HepG2 (cell line): ENCODE results near the gene GRM5. TPM values are rescaled to one million over a fixed set of nuclear protein-coding genes. Genes with fewer than 3 reads are reported as not detected.

Experiments
- ATAC-seq: fragments of 200-7000 bp; cut with Tn5 transposase; 3 replicates; pipeline ENCODE4 v1.9.1; 2020; ENCODE audit warnings: mild to moderate bottlenecking, moderate library complexity
- BruUV-seq: library from RNA; stranded (reverse); fragments of 400-500 nt; replicated peaks from 2 replicates; lab custom pipeline; 2021; lab: Mats Ljungman, UMichigan
- CTCF ChIA-PET: fragments of 300-600 bp; formaldehyde crosslinking; extraction: SDS; loops from one replicate; lab custom pipeline; 2021; ENCODE audit warnings: low total read pairs, inconsistent platforms, low intra/inter-chr PET ratio; lab: Yijun Ruan, JAX
- POLR2A ChIA-PET: fragments of 350-600 bp; sonication (Branson Sonifier 250); formaldehyde crosslinking; loops from one replicate; lab custom pipeline; 2020; ENCODE audit warnings: antibody characterized with exemption, inconsistent platforms; lab: Yijun Ruan, JAX
- DNase-seq: peaks from one replicate; pipeline ENCODE4 v3.0.0-alpha.2; 2015; ENCODE audit warnings: low spot score
- FAIRE-seq: peaks from 3 replicates; lab custom pipeline; 2011; peaks lifted over from hg19 to GRCh38; lab: Jason Lieb, UNC
- H2AFZ ChIP-seq: one replicate; pipeline ENCODE4 v1.6.1; 2011; ENCODE audit warnings: low read length, inconsistent platforms
- H3K27ac ChIP-seq: fragments of 300-600 bp; 3 replicates; pipeline ENCODE4 v1.8.0; 2011; ENCODE audit warnings: mixed run types, mild to moderate bottlenecking, mixed read lengths, low read length, inconsistent platforms; ENCODE audit not compliant: insufficient read depth; ENCODE audit errors: extremely low read length
- H3K27me3 ChIP-seq, 2 experiments: fragments of 200-600 bp in 1 of 2; 2 replicates in 1 of 2; 3 replicates in 1 of 2; pipeline versions ENCODE4 v1.6.0 to v1.8.0; 2011; ENCODE audit warnings: low read length in 2 of 2, mild to moderate bottlenecking in 2 of 2, moderate library complexity in 2 of 2, inconsistent platforms in 1 of 2; ENCODE audit not compliant: insufficient read depth in 2 of 2, control insufficient read depth in 1 of 2
- H3K36me3 ChIP-seq, 2 experiments: fragments of 200-600 bp in 1 of 2; replicated peaks in 1 of 2; 2 replicates in 1 of 2; 3 replicates in 1 of 2; pipeline versions ENCODE4 v1.5.1 to v1.8.0; 2011; ENCODE audit warnings: low read length in 2 of 2, inconsistent platforms in 1 of 2; ENCODE audit not compliant: insufficient read depth in 2 of 2, control insufficient read depth in 1 of 2
- H3K4me1 ChIP-seq: 2 replicates; pipeline ENCODE4 v1.5.1; 2012; ENCODE audit warnings: low read length, inconsistent platforms; ENCODE audit not compliant: insufficient read depth
- H3K4me2 ChIP-seq: 2 replicates; pipeline ENCODE4 v1.6.0; 2011; ENCODE audit warnings: low read depth, low read length, inconsistent platforms
- H3K4me3 ChIP-seq, 3 experiments: fragments of 200-600 bp in 1 of 3; sonication (generic), shearing (Covaris generic) in 1 of 3; replicated peaks in 1 of 3; 2 replicates each; pipeline ENCODE4 v1.5.1; 2011 to 2016; ENCODE audit warnings: low read length in 3 of 3, inconsistent platforms in 2 of 3, low read depth in 2 of 3, mild to moderate bottlenecking in 2 of 3, control low read depth in 1 of 3, mixed read lengths in 1 of 3; ENCODE audit not compliant: insufficient read depth in 1 of 3
- H3K79me2 ChIP-seq: one replicate; pipeline ENCODE4 v1.6.1; 2011; ENCODE audit warnings: low read length, inconsistent platforms; ENCODE audit not compliant: insufficient read depth
- H3K9ac ChIP-seq: 2 replicates; pipeline ENCODE4 v1.6.0; 2011; ENCODE audit warnings: mild to moderate bottlenecking, low read depth, low read length, inconsistent platforms; ENCODE audit not compliant: insufficient read depth
- H3K9me3 ChIP-seq: 2 replicates; pipeline ENCODE4 v1.5.1; 2012; ENCODE audit warnings: mild to moderate bottlenecking, low read length
- H4K20me1 ChIP-seq: 2 replicates; pipeline ENCODE4 v1.6.0; 2011; ENCODE audit warnings: inconsistent platforms, mild to moderate bottlenecking, low read length, moderate library complexity; ENCODE audit not compliant: insufficient read depth
- EEA1 ChIP-seq: sonication (generic); formaldehyde crosslinking; IDR thresholded peaks from 2 replicates; pipeline ENCODE4 v1.5.1; 2020; ENCODE audit warnings: mild to moderate bottlenecking, missing genetic modification reagents, borderline replicate concordance
- GPN1 ChIP-seq: sonication (generic); formaldehyde crosslinking; IDR thresholded peaks from 2 replicates; pipeline ENCODE4 v1.5.1; 2020; ENCODE audit warnings: missing genetic modification reagents, borderline replicate concordance
- IRF2 ChIP-seq: IDR thresholded peaks from 2 replicates; pipeline ENCODE4 v1.6.1; 2018; ENCODE audit warnings: missing genetic modification reagents, missing compliant biosample characterization
- MAF1 ChIP-seq: sonication (generic); formaldehyde crosslinking; IDR thresholded peaks from 2 replicates; pipeline ENCODE4 v1.5.0; 2020; ENCODE audit warnings: missing genetic modification reagents, borderline replicate concordance
- SMAD1 ChIP-seq: sonication (generic); formaldehyde crosslinking; IDR thresholded peaks from 2 replicates; pipeline ENCODE4 v1.4.0; 2020; ENCODE audit warnings: missing genetic modification reagents, low read depth, mild to moderate bottlenecking, borderline replicate concordance
- SP4 ChIP-seq: sonication (generic); formaldehyde crosslinking; IDR thresholded peaks from 2 replicates; pipeline ENCODE4 v1.8.1; 2023; ENCODE audit warnings: mild to moderate bottlenecking, missing genetic modification reagents
- ZIK1 ChIP-seq: sonication (generic); formaldehyde crosslinking; IDR thresholded peaks from 2 replicates; pipeline ENCODE4 v1.5.0; 2020; ENCODE audit warnings: mild to moderate bottlenecking, low read depth, missing genetic modification reagents, borderline replicate concordance
- ZNF460 ChIP-seq: sonication (generic); formaldehyde crosslinking; IDR thresholded peaks from 2 replicates; pipeline ENCODE4 v1.5.1; 2020; ENCODE audit warnings: missing genetic modification reagents, mild to moderate bottlenecking, borderline replicate concordance
- WGBS: methylation state at CpG from one replicate; pipeline ENCODE4 v1.1.6; 2017; ENCODE audit warnings: low lambda C conversion rate; 5-methylcytosine and 5-hydroxymethylcytosine counted together
- in situ Hi-C: cut with HindIII; loops from 2 replicates; pipeline ENCODE4 v1.10.0; 2017; ENCODE audit warnings: low pct_unique_long_range_greater_than_20kb; ENCODE audit not compliant: extremely low pct_ligation_motif_present
- intact Hi-C: fragments of 100-400 bp; cut with micrococcal nuclease; formaldehyde crosslinking; loops from one replicate; pipeline ENCODE4 v1.10.0; 2022; ENCODE audit not compliant: unreplicated experiment
- polyA plus RNA-seq, 8 experiments: library from polyadenylated mRNA; depleted of rRNA in 3 of 8; stranded (reverse) in 7 of 8; unstranded in 1 of 8; fragments of >200 nt; fragmentation: Illumina TruSeq in 4 of 8; extraction: Trizol in 4 of 8; gene quantifications; 2 replicates each; pipeline versions ENCODE4 v1.2.1 to v1.2.3, GENCODE V29; 2011 to 2016; ENCODE audit warnings: low read depth in 4 of 8, missing spikeins in 1 of 8, mixed read lengths in 1 of 8; ENCODE audit not compliant: insufficient read depth in 1 of 8
- total RNA-seq, 5 experiments: library from RNA; depleted of rRNA; stranded (reverse); fragments of >200 nt; fragmentation: Illumina TruSeq; extraction: Trizol; gene quantifications; 2 replicates each; pipeline ENCODE4 v1.2.3, GENCODE V29; 2016; ENCODE audit warnings: low read depth in 1 of 5
- TF ChIP-seq, protein P1 (sequence below): sonication (generic); formaldehyde crosslinking; IDR thresholded peaks from 2 replicates; pipeline ENCODE4 v1.5.0; 2020; ENCODE audit warnings: mild to moderate bottlenecking, missing genetic modification reagents
- TF ChIP-seq, protein P2 (sequence below): sonication (generic); formaldehyde crosslinking; IDR thresholded peaks from 2 replicates; pipeline ENCODE4 v1.5.0; 2020; ENCODE audit warnings: mild to moderate bottlenecking, missing genetic modification reagents, moderate library complexity
- TF ChIP-seq, protein P3 (sequence below): sonication (generic); formaldehyde crosslinking; IDR thresholded peaks from 2 replicates; pipeline ENCODE4 v1.4.0; 2020; ENCODE audit warnings: missing genetic modification reagents, borderline replicate concordance
- TF ChIP-seq, protein P4 (sequence below): sonication (generic); formaldehyde crosslinking; IDR thresholded peaks from 2 replicates; pipeline ENCODE4 v1.4.0; 2020; ENCODE audit warnings: missing genetic modification reagents

The GRM5 gene
- total and polyA plus RNA-seq, 2 of the 13 experiments (the other 11 are each of a cell fraction or from before 2014, with no cell fraction given) = not detected

DNA sequence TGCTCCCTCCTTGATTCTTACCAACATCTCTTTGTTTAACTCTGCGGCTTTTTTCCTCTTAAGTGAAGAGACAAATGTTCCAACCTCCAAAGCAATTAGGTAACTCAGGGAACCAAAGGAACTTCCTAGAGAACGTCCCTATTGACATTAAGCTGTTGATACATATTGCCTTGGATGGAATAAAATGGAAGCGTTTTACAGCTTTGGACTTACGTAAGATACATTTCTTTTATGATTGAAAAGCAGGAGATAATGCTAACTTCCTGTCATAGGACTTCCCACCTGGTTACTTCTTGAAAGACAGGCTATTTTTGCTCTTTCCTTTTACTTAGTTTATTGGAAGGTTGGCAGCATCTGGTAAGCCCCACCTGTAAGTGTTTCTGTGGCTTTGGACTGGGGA is 482.5 kb downstream of the GRM5 start:
- no peak overlapping the region for H2AFZ ChIP-seq
- ATAC-seq (no peak), FAIRE-seq (no peak), DNase-seq (no peak)
- no peaks in the 10 kb centered on the region for H3K36me3 ChIP-seq
- no peak overlapping the region for H3K27ac ChIP-seq
- H3K4me3 ChIP-seq = no peak overlapping the region
- POLR2A ChIA-PET = no interaction called here
- H3K4me1 ChIP-seq = no peaks in the 10 kb centered on the region
- no peaks in the 10 kb centered on the region for H4K20me1 ChIP-seq
- WGBS = 10% methylated on average over 4 of the region's 4 CpGs
- TF ChIP-seq ZNF460 (CRISPR knock-in tag) = no peak
- no peak for TF ChIP-seq EEA1 (CRISPR knock-in tag)
- TF ChIP-seq MAF1 (CRISPR knock-in tag) = no peak
- TF ChIP-seq, protein P1, sequence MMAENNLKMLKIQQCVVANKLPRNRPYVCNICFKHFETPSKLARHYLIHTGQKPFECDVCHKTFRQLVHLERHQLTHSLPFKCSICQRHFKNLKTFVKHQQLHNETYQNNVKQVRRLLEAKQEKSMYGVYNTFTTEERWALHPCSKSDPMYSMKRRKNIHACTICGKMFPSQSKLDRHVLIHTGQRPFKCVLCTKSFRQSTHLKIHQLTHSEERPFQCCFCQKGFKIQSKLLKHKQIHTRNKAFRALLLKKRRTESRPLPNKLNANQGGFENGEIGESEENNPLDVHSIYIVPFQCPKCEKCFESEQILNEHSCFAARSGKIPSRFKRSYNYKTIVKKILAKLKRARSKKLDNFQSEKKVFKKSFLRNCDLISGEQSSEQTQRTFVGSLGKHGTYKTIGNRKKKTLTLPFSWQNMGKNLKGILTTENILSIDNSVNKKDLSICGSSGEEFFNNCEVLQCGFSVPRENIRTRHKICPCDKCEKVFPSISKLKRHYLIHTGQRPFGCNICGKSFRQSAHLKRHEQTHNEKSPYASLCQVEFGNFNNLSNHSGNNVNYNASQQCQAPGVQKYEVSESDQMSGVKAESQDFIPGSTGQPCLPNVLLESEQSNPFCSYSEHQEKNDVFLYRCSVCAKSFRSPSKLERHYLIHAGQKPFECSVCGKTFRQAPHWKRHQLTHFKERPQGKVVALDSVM (CRISPR knock-in tag) = no peak
- TF ChIP-seq, protein P2, sequence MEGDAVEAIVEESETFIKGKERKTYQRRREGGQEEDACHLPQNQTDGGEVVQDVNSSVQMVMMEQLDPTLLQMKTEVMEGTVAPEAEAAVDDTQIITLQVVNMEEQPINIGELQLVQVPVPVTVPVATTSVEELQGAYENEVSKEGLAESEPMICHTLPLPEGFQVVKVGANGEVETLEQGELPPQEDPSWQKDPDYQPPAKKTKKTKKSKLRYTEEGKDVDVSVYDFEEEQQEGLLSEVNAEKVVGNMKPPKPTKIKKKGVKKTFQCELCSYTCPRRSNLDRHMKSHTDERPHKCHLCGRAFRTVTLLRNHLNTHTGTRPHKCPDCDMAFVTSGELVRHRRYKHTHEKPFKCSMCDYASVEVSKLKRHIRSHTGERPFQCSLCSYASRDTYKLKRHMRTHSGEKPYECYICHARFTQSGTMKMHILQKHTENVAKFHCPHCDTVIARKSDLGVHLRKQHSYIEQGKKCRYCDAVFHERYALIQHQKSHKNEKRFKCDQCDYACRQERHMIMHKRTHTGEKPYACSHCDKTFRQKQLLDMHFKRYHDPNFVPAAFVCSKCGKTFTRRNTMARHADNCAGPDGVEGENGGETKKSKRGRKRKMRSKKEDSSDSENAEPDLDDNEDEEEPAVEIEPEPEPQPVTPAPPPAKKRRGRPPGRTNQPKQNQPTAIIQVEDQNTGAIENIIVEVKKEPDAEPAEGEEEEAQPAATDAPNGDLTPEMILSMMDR (CRISPR knock-in tag) = no peak
- no peak for TF ChIP-seq GPN1 (CRISPR knock-in tag)
- TF ChIP-seq SP4 (CRISPR knock-in tag) = no peak
- TF ChIP-seq ZIK1 = no peak
- TF ChIP-seq SMAD1 (CRISPR knock-in tag) = no peak
- TF ChIP-seq, protein P3, sequence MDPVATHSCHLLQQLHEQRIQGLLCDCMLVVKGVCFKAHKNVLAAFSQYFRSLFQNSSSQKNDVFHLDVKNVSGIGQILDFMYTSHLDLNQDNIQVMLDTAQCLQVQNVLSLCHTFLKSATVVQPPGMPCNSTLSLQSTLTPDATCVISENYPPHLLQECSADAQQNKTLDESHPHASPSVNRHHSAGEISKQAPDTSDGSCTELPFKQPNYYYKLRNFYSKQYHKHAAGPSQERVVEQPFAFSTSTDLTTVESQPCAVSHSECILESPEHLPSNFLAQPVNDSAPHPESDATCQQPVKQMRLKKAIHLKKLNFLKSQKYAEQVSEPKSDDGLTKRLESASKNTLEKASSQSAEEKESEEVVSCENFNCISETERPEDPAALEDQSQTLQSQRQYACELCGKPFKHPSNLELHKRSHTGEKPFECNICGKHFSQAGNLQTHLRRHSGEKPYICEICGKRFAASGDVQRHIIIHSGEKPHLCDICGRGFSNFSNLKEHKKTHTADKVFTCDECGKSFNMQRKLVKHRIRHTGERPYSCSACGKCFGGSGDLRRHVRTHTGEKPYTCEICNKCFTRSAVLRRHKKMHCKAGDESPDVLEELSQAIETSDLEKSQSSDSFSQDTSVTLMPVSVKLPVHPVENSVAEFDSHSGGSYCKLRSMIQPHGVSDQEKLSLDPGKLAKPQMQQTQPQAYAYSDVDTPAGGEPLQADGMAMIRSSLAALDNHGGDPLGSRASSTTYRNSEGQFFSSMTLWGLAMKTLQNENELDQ (CRISPR knock-in tag) = no peak
- no peak for TF ChIP-seq IRF2 (CRISPR knock-in tag)
- TF ChIP-seq, protein P4, sequence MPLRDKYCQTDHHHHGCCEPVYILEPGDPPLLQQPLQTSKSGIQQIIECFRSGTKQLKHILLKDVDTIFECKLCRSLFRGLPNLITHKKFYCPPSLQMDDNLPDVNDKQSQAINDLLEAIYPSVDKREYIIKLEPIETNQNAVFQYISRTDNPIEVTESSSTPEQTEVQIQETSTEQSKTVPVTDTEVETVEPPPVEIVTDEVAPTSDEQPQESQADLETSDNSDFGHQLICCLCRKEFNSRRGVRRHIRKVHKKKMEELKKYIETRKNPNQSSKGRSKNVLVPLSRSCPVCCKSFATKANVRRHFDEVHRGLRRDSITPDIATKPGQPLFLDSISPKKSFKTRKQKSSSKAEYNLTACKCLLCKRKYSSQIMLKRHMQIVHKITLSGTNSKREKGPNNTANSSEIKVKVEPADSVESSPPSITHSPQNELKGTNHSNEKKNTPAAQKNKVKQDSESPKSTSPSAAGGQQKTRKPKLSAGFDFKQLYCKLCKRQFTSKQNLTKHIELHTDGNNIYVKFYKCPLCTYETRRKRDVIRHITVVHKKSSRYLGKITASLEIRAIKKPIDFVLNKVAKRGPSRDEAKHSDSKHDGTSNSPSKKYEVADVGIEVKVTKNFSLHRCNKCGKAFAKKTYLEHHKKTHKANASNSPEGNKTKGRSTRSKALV = no peak
- no peaks in the 10 kb centered on the region for H3K27me3 ChIP-seq
- H3K9ac ChIP-seq = no peak overlapping the region
- CTCF ChIA-PET = no interaction called here
- no peaks in the 10 kb centered on the region for H3K79me2 ChIP-seq
- BruUV-seq = no TSS peak
- H3K9me3 ChIP-seq = no peaks in the 10 kb centered on the region
- intact Hi-C loops (no loop called here), in situ Hi-C loops (no loop called here)
- H3K4me2 ChIP-seq = no peak overlapping the region
